HepG2 (cell line): ENCODE results near the gene RESP18. TPM values are rescaled to one million over a fixed set of nuclear protein-coding genes. Genes with fewer than 3 reads are reported as not detected.
A peak's percentile ranks its signal among the peaks of the same experiment; 100 is the strongest.

Source experiments
- ATAC-seq: fragments of 200-7000 bp; cut with Tn5 transposase; 3 replicates; pipeline ENCODE4 v1.9.1; 2020; ENCODE audit warnings: mild to moderate bottlenecking, moderate library complexity
- BruUV-seq: library from RNA; stranded (reverse); fragments of 400-500 nt; replicated peaks from 2 replicates; lab custom pipeline; 2021; lab: Mats Ljungman, UMichigan
- CTCF ChIA-PET: fragments of 300-600 bp; formaldehyde crosslinking; extraction: SDS; loops from one replicate; lab custom pipeline; 2021; ENCODE audit warnings: low total read pairs, inconsistent platforms, low intra/inter-chr PET ratio; lab: Yijun Ruan, JAX
- POLR2A ChIA-PET: fragments of 350-600 bp; sonication (Branson Sonifier 250); formaldehyde crosslinking; loops from one replicate; lab custom pipeline; 2020; ENCODE audit warnings: antibody characterized with exemption, inconsistent platforms; lab: Yijun Ruan, JAX
- DNase-seq: peaks from one replicate; pipeline ENCODE4 v3.0.0-alpha.2; 2015; ENCODE audit warnings: low spot score
- FAIRE-seq: peaks from 3 replicates; lab custom pipeline; 2011; peaks lifted over from hg19 to GRCh38; lab: Jason Lieb, UNC
- H2AFZ ChIP-seq: one replicate; pipeline ENCODE4 v1.6.1; 2011; ENCODE audit warnings: low read length, inconsistent platforms
- H3K27ac ChIP-seq: fragments of 300-600 bp; 3 replicates; pipeline ENCODE4 v1.8.0; 2011; ENCODE audit warnings: mixed run types, mild to moderate bottlenecking, mixed read lengths, low read length, inconsistent platforms; ENCODE audit not compliant: insufficient read depth; ENCODE audit errors: extremely low read length
- H3K27me3 ChIP-seq, 2 experiments: fragments of 200-600 bp in 1 of 2; 2 replicates in 1 of 2; 3 replicates in 1 of 2; pipeline versions ENCODE4 v1.6.0 to v1.8.0; 2011; ENCODE audit warnings: low read length in 2 of 2, mild to moderate bottlenecking in 2 of 2, moderate library complexity in 2 of 2, inconsistent platforms in 1 of 2; ENCODE audit not compliant: insufficient read depth in 2 of 2, control insufficient read depth in 1 of 2
- H3K36me3 ChIP-seq, 2 experiments: fragments of 200-600 bp in 1 of 2; replicated peaks in 1 of 2; 2 replicates in 1 of 2; 3 replicates in 1 of 2; pipeline versions ENCODE4 v1.5.1 to v1.8.0; 2011; ENCODE audit warnings: low read length in 2 of 2, inconsistent platforms in 1 of 2; ENCODE audit not compliant: insufficient read depth in 2 of 2, control insufficient read depth in 1 of 2
- H3K4me1 ChIP-seq: 2 replicates; pipeline ENCODE4 v1.5.1; 2012; ENCODE audit warnings: low read length, inconsistent platforms; ENCODE audit not compliant: insufficient read depth
- H3K4me2 ChIP-seq: 2 replicates; pipeline ENCODE4 v1.6.0; 2011; ENCODE audit warnings: low read depth, low read length, inconsistent platforms
- H3K4me3 ChIP-seq, 3 experiments: fragments of 200-600 bp in 1 of 3; sonication (generic), shearing (Covaris generic) in 1 of 3; replicated peaks in 1 of 3; 2 replicates each; pipeline ENCODE4 v1.5.1; 2011 to 2016; ENCODE audit warnings: low read length in 3 of 3, inconsistent platforms in 2 of 3, low read depth in 2 of 3, mild to moderate bottlenecking in 2 of 3, control low read depth in 1 of 3, mixed read lengths in 1 of 3; ENCODE audit not compliant: insufficient read depth in 1 of 3
- H3K79me2 ChIP-seq: one replicate; pipeline ENCODE4 v1.6.1; 2011; ENCODE audit warnings: low read length, inconsistent platforms; ENCODE audit not compliant: insufficient read depth
- H3K9ac ChIP-seq: 2 replicates; pipeline ENCODE4 v1.6.0; 2011; ENCODE audit warnings: mild to moderate bottlenecking, low read depth, low read length, inconsistent platforms; ENCODE audit not compliant: insufficient read depth
- H3K9me3 ChIP-seq: 2 replicates; pipeline ENCODE4 v1.5.1; 2012; ENCODE audit warnings: mild to moderate bottlenecking, low read length
- H4K20me1 ChIP-seq: 2 replicates; pipeline ENCODE4 v1.6.0; 2011; ENCODE audit warnings: inconsistent platforms, mild to moderate bottlenecking, low read length, moderate library complexity; ENCODE audit not compliant: insufficient read depth
- CHD4 ChIP-seq: fragments of 200-600 bp; sonication (generic); IDR thresholded peaks from 2 replicates; pipeline ENCODE4 v1.7.0; 2017; ENCODE audit warnings: mild to moderate bottlenecking, low read length, borderline replicate concordance
- NFATC3 ChIP-seq: sonication (generic); formaldehyde crosslinking; IDR thresholded peaks from 2 replicates; pipeline ENCODE4 v1.5.1; 2020; ENCODE audit warnings: mild to moderate bottlenecking, missing genetic modification reagents
- SRSF9 ChIP-seq: fragments of 200-400 bp; formaldehyde crosslinking; IDR thresholded peaks from 2 replicates; pipeline ENCODE4 v1.6.1; 2018; ENCODE audit warnings: borderline replicate concordance, mild to moderate bottlenecking, low read depth, low read length; ENCODE audit not compliant: insufficient read depth, poor library complexity, severe bottlenecking
- TCF7 ChIP-seq: sonication (generic); IDR thresholded peaks from 2 replicates; pipeline ENCODE4 v1.6.1; 2016; ENCODE audit warnings: antibody characterized with exemption, low read depth
- ZMYM3 ChIP-seq: sonication (generic); formaldehyde crosslinking; IDR thresholded peaks from 2 replicates; pipeline ENCODE4 v1.5.1; 2020; ENCODE audit warnings: mild to moderate bottlenecking, missing genetic modification reagents
- ZNF205 ChIP-seq: IDR thresholded peaks from 2 replicates; pipeline ENCODE4 v1.6.1; 2018; ENCODE audit warnings: missing biosample characterization, missing genetic modification reagents
- ZNF629 ChIP-seq: sonication (generic); formaldehyde crosslinking; conservative IDR thresholded peaks from 2 replicates; pipeline ENCODE4 v1.5.0; 2020; ENCODE audit warnings: missing genetic modification reagents
- WGBS: methylation state at CpG from one replicate; pipeline ENCODE4 v1.1.6; 2017; ENCODE audit warnings: low lambda C conversion rate; 5-methylcytosine and 5-hydroxymethylcytosine counted together
- in situ Hi-C: cut with HindIII; loops from 2 replicates; pipeline ENCODE4 v1.10.0; 2017; ENCODE audit warnings: low pct_unique_long_range_greater_than_20kb; ENCODE audit not compliant: extremely low pct_ligation_motif_present
- intact Hi-C: fragments of 100-400 bp; cut with micrococcal nuclease; formaldehyde crosslinking; loops from one replicate; pipeline ENCODE4 v1.10.0; 2022; ENCODE audit not compliant: unreplicated experiment
- polyA plus RNA-seq, 8 experiments: library from polyadenylated mRNA; depleted of rRNA in 3 of 8; stranded (reverse) in 7 of 8; unstranded in 1 of 8; fragments of >200 nt; fragmentation: Illumina TruSeq in 4 of 8; extraction: Trizol in 4 of 8; gene quantifications; 2 replicates each; pipeline versions ENCODE4 v1.2.1 to v1.2.3, GENCODE V29; 2011 to 2016; ENCODE audit warnings: low read depth in 4 of 8, missing spikeins in 1 of 8, mixed read lengths in 1 of 8; ENCODE audit not compliant: insufficient read depth in 1 of 8
- total RNA-seq, 5 experiments: library from RNA; depleted of rRNA; stranded (reverse); fragments of >200 nt; fragmentation: Illumina TruSeq; extraction: Trizol; gene quantifications; 2 replicates each; pipeline ENCODE4 v1.2.3, GENCODE V29; 2016; ENCODE audit warnings: low read depth in 1 of 5
- TF ChIP-seq, protein P1 (sequence below): sonication (generic); formaldehyde crosslinking; IDR thresholded peaks from 2 replicates; pipeline ENCODE4 v1.4.0; 2020; ENCODE audit warnings: missing genetic modification reagents, mild to moderate bottlenecking, borderline replicate concordance

RESP18 gene
- total and polyA plus RNA-seq, 2 of the 13 experiments (the other 11 are each of a cell fraction or from before 2014, with no cell fraction given): not detected

DNA sequence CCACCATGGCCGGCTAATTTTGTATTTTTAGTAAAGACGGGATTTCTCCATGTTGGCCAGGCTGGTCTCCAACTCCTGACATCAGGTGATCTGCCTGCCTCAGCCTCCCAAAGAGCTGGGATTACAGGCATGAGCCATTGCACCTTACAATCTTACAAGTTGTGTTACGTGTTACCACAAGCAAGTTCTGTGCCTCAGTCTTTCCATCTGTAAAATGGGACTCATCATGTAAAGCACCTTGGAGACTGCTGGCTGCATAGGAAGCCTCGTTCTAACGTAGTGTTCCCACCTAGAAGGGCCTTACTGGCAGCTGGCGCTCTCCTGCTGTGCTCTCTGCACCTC lies 43.4 kb downstream of the RESP18 start:
- CTCF ChIA-PET: no interaction called here
- ATAC-seq (no peak), DNase-seq (no peak), FAIRE-seq (no peak)
- no peak overlapping the region for H3K27ac ChIP-seq
- no peak overlapping the region for H3K9ac ChIP-seq
- H3K4me2 ChIP-seq: peak overlapping the region; percentile 28; the same call in 1 of the 2 replicates
- POLR2A ChIA-PET: interaction anchor here (1.0 to 3.0 kb wide), 4 partner anchors 10 to 40 kb away, joined by 3 to 14 read pairs (median 4); partner anchors contain the start of gene DNAJB2
- BruUV-seq: no TSS peak
- H3K36me3 ChIP-seq: peaks cover 0 to 2% of the 10 kb centered on the region in 2 experiments; a peak in 2 of 5 replicates
- WGBS: 38% methylated on average over 6 of the region's 6 CpGs
- H3K79me2 ChIP-seq: no peaks in the 10 kb centered on the region
- peaks cover 21% of the 10 kb centered on the region for H3K4me1 ChIP-seq
- no peak overlapping the region for H2AFZ ChIP-seq
- peaks cover 0 to 40% of the 10 kb centered on the region in 2 experiments; a peak in 4 of 5 replicates for H3K27me3 ChIP-seq
- H3K9me3 ChIP-seq: no peaks in the 10 kb centered on the region
- in situ Hi-C loops: no loop called here
- TF ChIP-seq ZNF205 (CRISPR knock-in tag) (peak; percentile 85), TCF7 (no peak), NFATC3 (CRISPR knock-in tag) (0 out of 2 replicates have a peak, but pooled peaks have one; percentile 32), CHD4 (0 out of 2 replicates have a peak, but pooled peaks have one; percentile 47), SRSF9 (no peak), ZMYM3 (CRISPR knock-in tag) (peak; percentile 84), ZNF629 (peak; percentile 96)
- TF ChIP-seq, protein P1, sequence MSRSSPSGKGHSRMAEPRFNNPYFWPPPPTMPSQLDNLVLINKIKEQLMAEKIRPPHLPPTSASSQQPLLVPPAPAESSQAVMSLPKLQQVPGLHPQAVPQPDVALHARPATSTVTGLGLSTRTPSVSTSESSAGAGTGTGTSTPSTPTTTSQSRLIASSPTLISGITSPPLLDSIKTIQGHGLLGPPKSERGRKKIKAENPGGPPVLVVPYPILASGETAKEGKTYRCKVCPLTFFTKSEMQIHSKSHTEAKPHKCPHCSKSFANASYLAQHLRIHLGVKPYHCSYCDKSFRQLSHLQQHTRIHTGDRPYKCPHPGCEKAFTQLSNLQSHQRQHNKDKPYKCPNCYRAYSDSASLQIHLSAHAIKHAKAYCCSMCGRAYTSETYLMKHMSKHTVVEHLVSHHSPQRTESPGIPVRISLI: no peak
- H4K20me1 ChIP-seq: no peaks in the 10 kb centered on the region
- intact Hi-C loops: no loop called here
- no peak overlapping the region for H3K4me3 ChIP-seq
